B cell (primary cell): ENCODE data around the gene GULP1. TPM values are rescaled to one million over a fixed set of nuclear protein-coding genes. Genes with fewer than 3 reads are reported as not detected.

Experiments
- ATAC-seq: fragments of 200-7000 bp; cut with Tn5 transposase; one replicate; pipeline ENCODE4 v1.10.0; 2021; ENCODE audit warnings: low read depth, mild to moderate bottlenecking, moderate number of reproducible peaks, moderate library complexity
- CTCF ChIA-PET: fragments of 350-600 bp; sonication (Branson Sonifier 250); formaldehyde crosslinking; loops from one replicate; lab custom pipeline; 2021; ENCODE audit warnings: antibody characterized with exemption, inconsistent platforms; lab: Charles Lee
- POLR2A ChIA-PET: fragments of 350-600 bp; sonication (Branson Sonifier 250); formaldehyde crosslinking; loops from one replicate; lab custom pipeline; 2021; ENCODE audit warnings: antibody characterized with exemption; lab: Charles Lee
- DNase-seq: peaks from one replicate; pipeline ENCODE4 v3.0.0; 2013
- H2AFZ ChIP-seq: 2 replicates; pipeline ENCODE4 v1.6.1; 2012; ENCODE audit warnings: mild to moderate bottlenecking, low read depth, low read length; ENCODE audit not compliant: insufficient read depth, poor library complexity, severe bottlenecking
- H3K27ac ChIP-seq, 2 donors: 1 replicate in 1 of 2; 2 replicates in 1 of 2; pipeline ENCODE4 v1.5.1; 2012 to 2013; ENCODE audit warnings: low read length in 2 of 2, mild to moderate bottlenecking in 2 of 2, moderate library complexity in 1 of 2
- H3K27me3 ChIP-seq, 4 experiments: fragments of 200-600 bp in 1 of 4; sonication (generic) in 1 of 4; replicated peaks in 1 of 4; 1 replicate in 2 of 4; 2 replicates in 2 of 4; pipeline versions ENCODE4 v1.6.1 to v1.7.0; 2013 to 2016; ENCODE audit warnings: low read length in 3 of 4, mild to moderate bottlenecking in 2 of 4, mixed read lengths in 1 of 4, moderate library complexity in 1 of 4; ENCODE audit not compliant: insufficient read depth in 4 of 4, control insufficient read depth in 3 of 4; ENCODE audit errors: control extremely low read depth in 1 of 4
- H3K36me3 ChIP-seq, 2 experiments: replicated peaks in 1 of 2; 1 replicate in 1 of 2; 2 replicates in 1 of 2; pipeline versions ENCODE4 v1.6.1 to v1.7.1; 2013; ENCODE audit warnings: low read length in 1 of 2; ENCODE audit not compliant: insufficient read depth in 2 of 2, control insufficient read depth in 1 of 2; ENCODE audit errors: control extremely low read depth in 1 of 2, extremely low read depth in 1 of 2
- H3K4me1 ChIP-seq, 2 donors: fragments of 200-600 bp in 1 of 2; sonication (generic) in 1 of 2; 1 replicate in 1 of 2; 2 replicates in 1 of 2; pipeline versions ENCODE4 v1.5.1 to v1.6.1; 2013 to 2017; ENCODE audit warnings: low read length in 2 of 2; ENCODE audit not compliant: control insufficient read depth in 2 of 2, insufficient read depth in 2 of 2
- H3K4me2 ChIP-seq: replicated peaks from 2 replicates; pipeline ENCODE3; 2012; ENCODE audit warnings: mild to moderate bottlenecking, low read depth, low read length; ENCODE audit not compliant: poor library complexity, severe bottlenecking
- H3K4me3 ChIP-seq, 5 experiments: fragments of 200-600 bp in 1 of 5; sonication (generic) in 1 of 5; 1 replicate in 3 of 5; 2 replicates in 2 of 5; pipeline versions ENCODE4 v1.5.1 to v1.7.0; 2011 to 2016; ENCODE audit warnings: low read length in 4 of 5, mild to moderate bottlenecking in 4 of 5, low read depth in 2 of 5, control low read depth in 1 of 5, moderate library complexity in 1 of 5; ENCODE audit not compliant: insufficient read depth in 1 of 5; ENCODE audit errors: control extremely low read depth in 1 of 5, extremely low read depth in 1 of 5
- H3K79me2 ChIP-seq: fragments of 200-600 bp; sonication (generic); one replicate; pipeline ENCODE4 v1.6.0; 2016; ENCODE audit warnings: low read length; ENCODE audit not compliant: control insufficient read depth, insufficient read depth
- H3K9ac ChIP-seq: fragments of 200-600 bp; sonication (generic); 2 replicates; pipeline ENCODE4 v1.6.1; 2017; ENCODE audit warnings: mild to moderate bottlenecking, low read length, moderate library complexity
- H3K9me3 ChIP-seq, 3 donors: one replicate each; pipeline versions ENCODE4 v1.6.1 to v1.7.1; 2013; ENCODE audit warnings: low read length in 2 of 3; ENCODE audit not compliant: control insufficient read depth in 2 of 3, insufficient read depth in 1 of 3; ENCODE audit errors: control extremely low read depth in 1 of 3
- H4K20me1 ChIP-seq: 2 replicates; pipeline ENCODE4 v1.6.0; 2012; ENCODE audit warnings: mild to moderate bottlenecking, low read length; ENCODE audit not compliant: insufficient read depth, control insufficient read depth, poor library complexity, severe bottlenecking
- H3K27ac Mint-ChIP-seq: one replicate; pipeline ENCODE4 v1.8.0; 2021; ENCODE audit warnings: mixed read lengths
- H3K27me3 Mint-ChIP-seq: one replicate; pipeline ENCODE4 v1.8.0; 2021; ENCODE audit warnings: mixed read lengths
- H3K4me1 Mint-ChIP-seq: one replicate; pipeline ENCODE4 v1.8.0; 2021; ENCODE audit warnings: mixed read lengths
- H3K4me3 Mint-ChIP-seq: one replicate; pipeline ENCODE4 v1.8.0; 2021; ENCODE audit warnings: mixed read lengths
- H3K9me3 Mint-ChIP-seq: one replicate; pipeline ENCODE4 v1.8.0; 2022; ENCODE audit warnings: mixed read lengths; ENCODE audit not compliant: insufficient read depth
- CTCF ChIP-seq: fragments of 200-600 bp; IDR thresholded peaks from one replicate; pipeline ENCODE4 v1.8.0; 2022; ENCODE audit warnings: antibody characterized with exemption, mild to moderate bottlenecking
- EZH2 ChIP-seq: IDR thresholded peaks from 2 replicates; pipeline ENCODE4 v1.6.1; 2012; ENCODE audit warnings: borderline replicate concordance, low read depth, mild to moderate bottlenecking, moderate library complexity, low read length; ENCODE audit not compliant: insufficient read depth, poor library complexity, severe bottlenecking
- WGBS: methylation state at CpG from one replicate; pipeline ENCODE4 v1.1.5; 2013; ENCODE audit warnings: missing lambda C conversion rate; ENCODE audit not compliant: insufficient coverage; 5-methylcytosine and 5-hydroxymethylcytosine counted together
- intact Hi-C: fragments of 100-400 bp; cut with micrococcal nuclease; formaldehyde crosslinking; loops from one replicate; pipeline ENCODE4 v1.10.0; 2022
- polyA plus RNA-seq: library from polyadenylated mRNA; depleted of rRNA; stranded (reverse); fragments of >200 nt; gene quantifications from 2 replicates; pipeline ENCODE4 v1.2.3, GENCODE V29; 2012
- total RNA-seq, 2 donors: library from RNA; stranded (reverse); fragments of 120-200 nt in 1 of 2; gene quantifications; 1 replicate in 1 of 2; 2 replicates in 1 of 2; pipeline versions ENCODE4 v1.2.3 to v1.2.4, GENCODE V29; 2013 to 2022

The GULP1 gene
- total and polyA plus RNA-seq, 2 donors (not counting 1 experiment from before 2014, with no cell fraction given): not detected

DNA sequence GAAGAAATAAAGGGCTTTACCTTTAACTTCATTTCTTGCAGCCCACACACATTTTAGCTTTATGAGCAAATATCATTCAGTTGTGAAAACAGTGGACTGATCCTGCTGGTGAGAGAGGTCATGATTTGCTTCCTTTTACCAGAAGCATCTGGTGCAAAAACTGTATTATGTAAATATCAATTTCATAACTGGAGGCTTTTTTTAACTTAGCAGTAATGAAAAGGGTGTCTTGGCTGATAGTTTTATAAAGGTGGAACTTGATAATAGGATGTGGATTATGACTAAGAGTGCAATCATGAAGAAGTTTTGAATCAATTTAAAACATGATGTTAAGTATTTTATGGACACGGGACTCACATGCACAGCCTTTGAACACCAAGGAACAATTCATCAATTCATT lies 304.4 kb downstream of the GULP1 start:
- Histone ChIP-seq H3K27ac (no peak overlapping the region), H3K36me3 (no peaks in the 10 kb centered on the region), H3K4me1 (no peaks in the 10 kb centered on the region), H2AFZ (no peak overlapping the region), H3K4me3 (no peak overlapping the region), H3K9me3 (no peaks in the 10 kb centered on the region), H3K9ac (no peak overlapping the region), H4K20me1 (no peaks in the 10 kb centered on the region), H3K27me3 (no peaks in the 10 kb centered on the region), H3K4me2 (no peak overlapping the region), H3K79me2 (no peaks in the 10 kb centered on the region)
- DNase-seq: no peak
- Mint-ChIP-seq H3K4me3 (no peak overlapping the region), H3K27ac (no peak overlapping the region), H3K27me3 (no peaks in the 10 kb centered on the region), H3K4me1 (no peaks in the 10 kb centered on the region), H3K9me3 (no peaks in the 10 kb centered on the region)
- ATAC-seq: no peak
- POLR2A ChIA-PET: no interaction called here
- WGBS: no CpG with 5 or more reads among the region's 1 CpG
- CTCF ChIA-PET: no interaction called here
- intact Hi-C loops: no loop called here
- no peak for TF ChIP-seq CTCF
- no peak for TF ChIP-seq EZH2

GRCh38 chr2:188598551-188598950 lies 306.9 kb downstream of the GULP1 start:
- CTCF ChIA-PET: no interaction called here
- Mint-ChIP-seq H3K27me3 (no peaks in the 10 kb centered on the region), H3K9me3 (no peaks in the 10 kb centered on the region), H3K27ac (no peak overlapping the region), H3K4me1 (no peaks in the 10 kb centered on the region), H3K4me3 (no peak overlapping the region)
- TF ChIP-seq EZH2 (no peak), CTCF (no peak)
- Histone ChIP-seq H2AFZ (no peak overlapping the region), H3K4me2 (no peak overlapping the region), H3K27ac (no peak overlapping the region), H3K4me1 (no peaks in the 10 kb centered on the region), H4K20me1 (no peaks in the 10 kb centered on the region), H3K9ac (no peak overlapping the region), H3K27me3 (no peaks in the 10 kb centered on the region), H3K9me3 (no peaks in the 10 kb centered on the region), H3K79me2 (no peaks in the 10 kb centered on the region), H3K36me3 (no peaks in the 10 kb centered on the region), H3K4me3 (no peak overlapping the region)
- no CpG with 5 or more reads among the region's 1 CpG for WGBS
- intact Hi-C loops: no loop called here
- POLR2A ChIA-PET: no interaction called here
- ATAC-seq (no peak), DNase-seq (no peak)
